ENCODE data around the gene RBM20.

Gene RBM20

GRCh38 chr10:110813743-110814472, 169.8 kb downstream of the RBM20 start:
- no peak for DNase-seq

- DNase-seq, result no peak
These were observed 171.3 kb downstream of the RBM20 start for GRCh38 chr10:110815354-110816004.

GRCh38 chr10:110817614-110818013, 173.5 kb downstream of the RBM20 start:
- DNase-seq, result no peak

- no peak for DNase-seq
These were observed 174.4 kb downstream of the RBM20 start for GRCh38 chr10:110818311-110819256.

- DNase-seq, result no peak
These were observed 176.2 kb downstream of the RBM20 start for GRCh38 chr10:110820321-110820814.

GRCh38 chr10:110821508-110821907, 177.4 kb downstream of the RBM20 start:
- no peak for DNase-seq

- no peak for DNase-seq
These were observed 178.0 kb downstream of the RBM20 start for GRCh38 chr10:110822035-110822711.

GRCh38 chr10:110822712-110823311, 178.7 kb downstream of the RBM20 start:
- no peak for DNase-seq

GRCh38 chr10:110824152-110824441, 180.0 kb downstream of the RBM20 start:
- no peak for DNase-seq

GRCh38 chr10:110824660-110825059, 180.5 kb downstream of the RBM20 start:
- DNase-seq, result no peak

- DNase-seq, result no peak
These were observed 181.4 kb downstream of the RBM20 start for GRCh38 chr10:110825508-110825907.

GRCh38 chr10:110827410-110827809, 183.3 kb downstream of the RBM20 start:
- DNase-seq, result no peak

- DNase-seq, result no peak
These were observed 183.7 kb downstream of the RBM20 start for GRCh38 chr10:110827875-110828274.

- no peak for DNase-seq
These were observed 184.4 kb downstream of the RBM20 start for GRCh38 chr10:110828525-110828924.

- DNase-seq, result no peak
These were observed 185.7 kb downstream of the RBM20 start for GRCh38 chr10:110829721-110830410.

GRCh38 chr10:110833234-110833940, 189.3 kb downstream of the RBM20 start:
- DNase-seq, result no peak

GRCh38 chr10:110833941-110834628, 189.9 kb downstream of the RBM20 start:
- no peak for DNase-seq

- no peak for DNase-seq
These were observed 190.6 kb downstream of the RBM20 start for GRCh38 chr10:110834629-110835301.

GRCh38 chr10:110835841-110836240, 191.7 kb downstream of the RBM20 start:
- DNase-seq, result no peak

- DNase-seq, result no peak
These were observed 192.6 kb downstream of the RBM20 start for GRCh38 chr10:110836706-110837105.

All from T-helper 1 cell (primary cell).